PC-3 (cell line): ENCODE data around the gene GIGYF1. TPM values are rescaled to one million over a fixed set of nuclear protein-coding genes. Genes with fewer than 3 reads are reported as not detected.

ENCODE experiments used
- ATAC-seq: fragments of 200-7000 bp; cut with Tn5 transposase; 2 replicates; pipeline ENCODE4 v1.9.1; 2020; ENCODE audit warnings: mild to moderate bottlenecking, moderate library complexity
- BruUV-seq: library from RNA; stranded (reverse); fragments of 400-500 nt; replicated peaks from 2 replicates; lab custom pipeline; 2021; lab: Mats Ljungman, UMichigan
- CTCF ChIA-PET: fragments of 300-600 bp; sonication (Branson Sonifier 250); formaldehyde crosslinking; loops from one replicate; lab custom pipeline; 2022; ENCODE audit warnings: antibody characterized with exemption; lab: Charles Lee
- POLR2A ChIA-PET: fragments of 300-600 bp; sonication (Branson Sonifier 250); formaldehyde crosslinking; loops from one replicate; lab custom pipeline; 2022; ENCODE audit warnings: antibody characterized with exemption; ENCODE audit not compliant: unreplicated experiment; lab: Charles Lee
- DNase-seq: peaks from one replicate; pipeline ENCODE4 v3.0.0-alpha.2; 2015
- H2AFZ ChIP-seq: fragments of 300-600 bp; sonication (generic); 2 replicates; pipeline ENCODE4 v1.6.0; 2016; ENCODE audit warnings: antibody characterized with exemption, low read length
- H3F3A ChIP-seq: fragments of 300-600 bp; sonication (generic); one replicate; pipeline ENCODE4 v1.6.0; 2017; ENCODE audit warnings: antibody characterized with exemption, low read length, control low read depth, mild to moderate bottlenecking; ENCODE audit not compliant: unreplicated experiment
- H3K27ac ChIP-seq: fragments of 300-600 bp; sonication (generic); 2 replicates; pipeline ENCODE4 v1.5.1; 2016; ENCODE audit warnings: mild to moderate bottlenecking, low read length
- H3K27me3 ChIP-seq: fragments of 300-600 bp; sonication (generic); 2 replicates; pipeline ENCODE4 v1.6.1; 2016; ENCODE audit warnings: low read length, mixed read lengths
- H3K36me3 ChIP-seq: fragments of 300-600 bp; sonication (generic); 2 replicates; pipeline ENCODE4 v1.6.1; 2016; ENCODE audit warnings: low read depth, mixed run types, low read length, mixed read lengths
- H3K4me1 ChIP-seq: fragments of 300-600 bp; sonication (generic); 2 replicates; pipeline ENCODE4 v1.5.1; 2016; ENCODE audit warnings: low read length; ENCODE audit not compliant: insufficient read depth
- H3K4me2 ChIP-seq: fragments of 300-600 bp; sonication (generic); 2 replicates; pipeline ENCODE4 v1.6.0; 2016; ENCODE audit warnings: low read length
- H3K4me3 ChIP-seq: fragments of 300-600 bp; sonication (generic); 2 replicates; pipeline ENCODE4 v1.5.1; 2016; ENCODE audit warnings: mild to moderate bottlenecking, low read length, mixed read lengths
- H3K79me2 ChIP-seq: fragments of 300-600 bp; sonication (generic); 2 replicates; pipeline ENCODE4 v1.6.1; 2017; ENCODE audit warnings: low read length, mixed read lengths
- H3K9ac ChIP-seq: fragments of 300-600 bp; sonication (generic); 2 replicates; pipeline ENCODE4 v1.6.0; 2016; ENCODE audit warnings: mild to moderate bottlenecking, low read length
- H3K9me2 ChIP-seq: fragments of 300-600 bp; sonication (generic); replicated peaks from 2 replicates; pipeline ENCODE4 v1.6.1; 2016; ENCODE audit warnings: mixed run types, low read length, mixed read lengths
- H3K9me3 ChIP-seq: fragments of 300-600 bp; sonication (generic); 2 replicates; pipeline ENCODE4 v1.6.1; 2016; ENCODE audit warnings: low read length, mixed read lengths
- H4K20me1 ChIP-seq: fragments of 300-600 bp; sonication (generic); 2 replicates; pipeline ENCODE4 v1.6.1; 2016; ENCODE audit warnings: low read length, mixed read lengths
- EZH2 ChIP-seq: fragments of 300-600 bp; sonication (generic); IDR thresholded peaks from one replicate; pipeline ENCODE4 v1.6.1; 2017; ENCODE audit warnings: antibody characterized with exemption, mild to moderate bottlenecking, low read length; ENCODE audit not compliant: unreplicated experiment
- EZH2phosphoT487 ChIP-seq: fragments of 300-600 bp; sonication (generic); IDR thresholded peaks from 2 replicates; pipeline ENCODE4 v1.6.1; 2018; ENCODE audit warnings: mild to moderate bottlenecking, antibody characterized with exemption, low read length, borderline replicate concordance
- intact Hi-C: fragments of 100-400 bp; cut with micrococcal nuclease; formaldehyde crosslinking; loops from 2 replicates; pipeline ENCODE4 v1.9.0; 2023
- total RNA-seq: library from RNA; depleted of rRNA; stranded (reverse); fragments of >200 nt; gene quantifications from 2 replicates; pipeline ENCODE4 v1.2.3, GENCODE V29; 2014
- TF ChIP-seq, protein P1 (sequence below): fragments of 300-600 bp; sonication (generic); conservative IDR thresholded peaks from 2 replicates; pipeline ENCODE4 v1.5.1; 2017; ENCODE audit warnings: antibody characterized with exemption, low read depth, mild to moderate bottlenecking, low read length

GIGYF1 gene
- total RNA-seq, 1 experiment from 2014 or later = 26.6 TPM

DNA sequence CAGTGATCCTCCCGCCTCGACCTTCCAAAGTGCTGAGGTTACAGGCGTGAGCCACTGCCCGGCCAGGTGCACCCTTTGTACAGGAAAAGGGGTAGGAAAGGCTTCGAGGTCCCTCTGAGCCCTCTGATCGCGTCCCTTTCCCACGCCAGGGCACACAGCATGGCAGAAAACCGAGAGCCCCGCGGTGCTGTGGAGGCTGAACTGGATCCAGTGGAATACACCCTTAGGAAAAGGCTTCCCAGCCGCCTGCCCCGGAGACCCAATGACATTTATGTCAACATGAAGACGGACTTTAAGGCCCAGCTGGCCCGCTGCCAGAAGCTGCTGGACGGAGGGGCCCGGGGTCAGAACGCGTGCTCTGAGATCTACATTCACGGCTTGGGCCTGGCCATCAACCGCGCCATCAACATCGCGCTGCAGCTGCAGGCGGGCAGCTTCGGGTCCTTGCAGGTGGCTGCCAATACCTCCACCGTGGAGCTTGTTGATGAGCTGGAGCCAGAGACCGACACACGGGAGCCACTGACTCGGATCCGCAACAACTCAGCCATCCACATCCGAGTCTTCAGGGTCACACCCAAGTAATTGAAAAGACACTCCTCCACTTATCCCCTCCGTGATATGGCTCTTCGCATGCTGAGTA, 12.7 kb upstream of the GIGYF1 start:
- H3K4me2 ChIP-seq = peak overlapping the region; percentile 96
- CTCF ChIA-PET = interaction anchor here (0.6 kb wide), 1 partner anchor 16 kb away, joined by 8 read pairs; no protein-coding TSS in a partner anchor
- POLR2A ChIA-PET = interaction anchor here (0.6 kb wide), 1 partner anchor 686 kb away, joined by 4 read pairs; no protein-coding TSS in a partner anchor
- TF ChIP-seq, protein P1, sequence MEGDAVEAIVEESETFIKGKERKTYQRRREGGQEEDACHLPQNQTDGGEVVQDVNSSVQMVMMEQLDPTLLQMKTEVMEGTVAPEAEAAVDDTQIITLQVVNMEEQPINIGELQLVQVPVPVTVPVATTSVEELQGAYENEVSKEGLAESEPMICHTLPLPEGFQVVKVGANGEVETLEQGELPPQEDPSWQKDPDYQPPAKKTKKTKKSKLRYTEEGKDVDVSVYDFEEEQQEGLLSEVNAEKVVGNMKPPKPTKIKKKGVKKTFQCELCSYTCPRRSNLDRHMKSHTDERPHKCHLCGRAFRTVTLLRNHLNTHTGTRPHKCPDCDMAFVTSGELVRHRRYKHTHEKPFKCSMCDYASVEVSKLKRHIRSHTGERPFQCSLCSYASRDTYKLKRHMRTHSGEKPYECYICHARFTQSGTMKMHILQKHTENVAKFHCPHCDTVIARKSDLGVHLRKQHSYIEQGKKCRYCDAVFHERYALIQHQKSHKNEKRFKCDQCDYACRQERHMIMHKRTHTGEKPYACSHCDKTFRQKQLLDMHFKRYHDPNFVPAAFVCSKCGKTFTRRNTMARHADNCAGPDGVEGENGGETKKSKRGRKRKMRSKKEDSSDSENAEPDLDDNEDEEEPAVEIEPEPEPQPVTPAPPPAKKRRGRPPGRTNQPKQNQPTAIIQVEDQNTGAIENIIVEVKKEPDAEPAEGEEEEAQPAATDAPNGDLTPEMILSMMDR = no peak
- no peak for TF ChIP-seq EZH2phosphoT487
- TF ChIP-seq EZH2 = no peak
- H3K36me3 ChIP-seq = no peaks in the 10 kb centered on the region
- ATAC-seq (no peak), DNase-seq (no peak)
- intact Hi-C loops = loop anchor here (5.0 kb wide), 1 partner anchor 121 kb away; the partner anchor contains the start of gene EPHB4
- H3K9me2 ChIP-seq = no peaks in the 10 kb centered on the region
- H3K9ac ChIP-seq = peak overlapping the region; percentile 99
- H3F3A ChIP-seq = no peaks in the 10 kb centered on the region
- H2AFZ ChIP-seq = no peak overlapping the region; the same call in 1 of the 2 replicates
- no peaks in the 10 kb centered on the region for H3K9me3 ChIP-seq
- H4K20me1 ChIP-seq = peaks cover 6% of the 10 kb centered on the region
- no peak overlapping the region for H3K27ac ChIP-seq
- peaks cover 9% of the 10 kb centered on the region for H3K4me1 ChIP-seq
- BruUV-seq = no TSS peak
- no peaks in the 10 kb centered on the region for H3K27me3 ChIP-seq
- peaks cover 27% of the 10 kb centered on the region for H3K79me2 ChIP-seq
- peak overlapping the region; percentile 96 for H3K4me3 ChIP-seq

DNA sequence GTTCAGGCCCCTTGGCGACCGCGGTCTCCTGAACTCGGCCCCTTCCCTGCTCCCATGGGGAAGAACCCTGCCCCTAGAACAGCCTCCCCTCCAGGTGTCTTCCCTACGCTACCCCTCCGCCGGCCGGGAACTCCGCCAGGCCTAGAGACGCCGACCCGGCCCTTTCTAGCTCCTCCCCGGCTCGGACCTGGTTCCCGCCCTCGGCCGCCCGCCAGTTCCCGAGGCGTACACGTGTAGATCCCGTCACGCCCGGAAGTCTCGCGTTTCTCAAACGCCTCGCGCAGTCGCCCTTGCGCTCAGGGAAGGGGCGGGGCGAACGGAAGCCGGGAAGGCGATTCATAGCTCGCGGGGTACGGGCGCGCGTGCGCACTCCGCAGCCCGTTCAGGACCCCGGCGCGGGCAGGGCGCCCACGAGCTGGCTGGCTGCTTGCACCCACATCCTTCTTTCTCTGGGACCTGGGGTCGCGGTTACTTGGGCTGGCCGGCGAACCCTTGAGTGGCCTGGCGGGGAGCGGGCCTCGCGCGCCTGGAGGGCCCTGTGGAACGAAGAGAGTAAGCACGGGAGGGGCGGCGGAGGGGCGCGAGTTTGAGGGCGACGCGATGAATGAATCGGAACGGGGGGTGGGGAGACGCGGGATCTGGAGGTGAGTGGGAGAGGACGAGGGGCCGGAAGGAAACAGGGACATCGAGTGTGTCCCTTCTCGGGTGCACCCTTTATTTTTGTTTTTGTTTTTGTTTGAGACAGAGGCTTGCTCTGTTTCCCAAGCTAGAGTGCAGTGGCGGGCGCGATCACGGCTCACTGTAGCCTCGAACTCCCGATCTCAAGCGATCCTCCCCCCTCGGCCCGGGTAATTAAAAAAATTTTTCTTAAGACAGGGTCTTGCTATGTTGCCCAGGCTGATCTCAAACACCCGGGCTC, 12.0 kb upstream of the GIGYF1 start, which contains the start of gene POP7:
TSS of gene POP7 (plus strand) at position 369 of the 919 bp plus-strand sequence. CDS start 710 bp downstream, outside the sequence.
- Histone ChIP-seq H4K20me1 (peaks cover 6% of the 10 kb centered on the region), H3K4me3 (peak within 1 kb of the TSS; percentile 96), H3K79me2 (peaks cover 27% of the 10 kb centered on the region), H3K4me2 (peak within 1 kb of the TSS; percentile 96), H3K36me3 (no peaks in the 10 kb centered on the region), H3F3A (no peaks in the 10 kb centered on the region), H3K27me3 (no peaks in the 10 kb centered on the region), H3K27ac (peak within 1 kb of the TSS; percentile 58), H3K4me1 (peaks cover 9% of the 10 kb centered on the region), H3K9me3 (no peaks in the 10 kb centered on the region), H2AFZ (peak within 1 kb of the TSS; percentile 94), H3K9me2 (no peaks in the 10 kb centered on the region), H3K9ac (peak within 1 kb of the TSS; percentile 99)
- ChIA-PET POLR2A (interaction anchor here (0.5 to 1.1 kb wide), 10 partner anchors 13 to 685 kb away, joined by 3 to 21 read pairs (median 4); partner anchors contain the start of genes EPHB4, FBXO24, MOSPD3 and SRRT), CTCF (interaction anchor here (0.5 to 1.9 kb wide), 20 partner anchors 10 to 200 kb away, joined by 3 to 39 read pairs (median 5); partner anchors contain the start of genes EPHB4, FBXO24, SLC12A9 and UFSP1)
- TSS peak; percentile 88 for BruUV-seq
- intact Hi-C loops = loop anchor here (1.0 to 5.0 kb wide), 3 partner anchors 19 to 146 kb away; partner anchors contain the start of genes EPHB4 and SLC12A9
- peak; percentile 91 for ATAC-seq
- TF ChIP-seq, protein P1 = no peak
- TF ChIP-seq EZH2 (no peak), EZH2phosphoT487 (no peak)
- peak; percentile 98 for DNase-seq
